Transverse colon (tissue), 4 donors: Measurements from ENCODE around the gene MCRS1. TPM values are rescaled to one million over a fixed set of nuclear protein-coding genes. Genes with fewer than 3 reads are reported as not detected.

Experiments used
- small RNA-seq, 4 donors: library from RNA; depleted of rRNA; stranded (forward); fragments of <200 nt; gene quantifications; one replicate each; pipeline ENCODE3, GENCODE V24; 2016
- total RNA-seq, 4 donors: library from RNA; depleted of rRNA; stranded (reverse); fragments of >200 nt; gene quantifications; one replicate each; pipeline ENCODE4 v1.1.0, GENCODE V29; 2016

Gene MCRS1
- total RNA-seq, 4 donors from 2014 or later = 57.8 to 120 (median 78.4) TPM

Small RNA genes lying within 50 kb of the gene (small RNA-seq; reads per million reads assigned to genes)
- 0 reads per million in 4 donors for gene POLR2KP1
- gene RNU6-834P = 0 reads per million in 4 donors

Other genes starting within 250 kb of the MCRS1 start
- 100 to 1,000 TPM in 1 of 4 donors, 1 to 10 TPM in 3; 1.1 to 100 (median 2.7) TPM for gene TROAP, start 244.9 kb downstream of the MCRS1 start, total RNA-seq
- gene C1QL4, start 231.0 kb downstream of the MCRS1 start, total RNA-seq = not detected
- 10 to 100 TPM; 25.4 to 43.8 (median 39.2) TPM for gene DNAJC22, start 221.3 kb downstream of the MCRS1 start, total RNA-seq
- 10 to 100 TPM; 10.5 to 39.3 (median 21.0) TPM for gene SPATS2, start 200.7 kb downstream of the MCRS1 start, total RNA-seq
- under 1 TPM in 2 of 4 donors, not detected in 2; 0.32 to 0.80 TPM for gene KCNH3, start 29.1 kb downstream of the MCRS1 start, total RNA-seq
- gene FAM186B, start 37.5 kb upstream of the MCRS1 start, total RNA-seq = under 1 TPM in 2 of 4 donors, not detected in 2; 0.14 to 0.64 TPM
- 10 to 100 TPM in 2 of 4 donors, 1 to 10 TPM in 2; 3.7 to 12.7 (median 8.7) TPM for gene PRPF40B, start 55.4 kb upstream of the MCRS1 start, total RNA-seq
- gene FMNL3, start 139.3 kb upstream of the MCRS1 start, total RNA-seq = 10 to 100 TPM in 1 of 4 donors, 1 to 10 TPM in 3; 5.3 to 16.5 (median 8.2) TPM
- 100 to 1,000 TPM; 234 to 709 (median 558) TPM for gene TMBIM6, start 173.4 kb upstream of the MCRS1 start, total RNA-seq